AG10803 (cell line): Measurements from ENCODE around the gene ERO1B.
A peak's percentile ranks its signal among the peaks of the same experiment; 100 is the strongest.
"Not testable (repeated sequence)": the region's sequence is repeated elsewhere in the genome, so short reads cannot be mapped to it uniquely, and the experiment has no call there.

Experiments
- DNase-seq: peaks from one replicate; pipeline ENCODE4 v3.0.0; 2010; ENCODE audit warnings: low read depth
- H3K4me3 ChIP-seq: 2 replicates; pipeline ENCODE4 v1.5.1; 2011; ENCODE audit warnings: mild to moderate bottlenecking, low read length, control low read depth
- TF ChIP-seq, protein P1 (sequence below): conservative IDR thresholded peaks from 2 replicates; pipeline ENCODE4 v1.5.1; 2011; ENCODE audit warnings: mild to moderate bottlenecking, low read length, control low read depth, inconsistent platforms

The ERO1B gene, protein sequence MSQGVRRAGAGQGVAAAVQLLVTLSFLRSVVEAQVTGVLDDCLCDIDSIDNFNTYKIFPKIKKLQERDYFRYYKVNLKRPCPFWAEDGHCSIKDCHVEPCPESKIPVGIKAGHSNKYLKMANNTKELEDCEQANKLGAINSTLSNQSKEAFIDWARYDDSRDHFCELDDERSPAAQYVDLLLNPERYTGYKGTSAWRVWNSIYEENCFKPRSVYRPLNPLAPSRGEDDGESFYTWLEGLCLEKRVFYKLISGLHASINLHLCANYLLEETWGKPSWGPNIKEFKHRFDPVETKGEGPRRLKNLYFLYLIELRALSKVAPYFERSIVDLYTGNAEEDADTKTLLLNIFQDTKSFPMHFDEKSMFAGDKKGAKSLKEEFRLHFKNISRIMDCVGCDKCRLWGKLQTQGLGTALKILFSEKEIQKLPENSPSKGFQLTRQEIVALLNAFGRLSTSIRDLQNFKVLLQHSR

DNA sequence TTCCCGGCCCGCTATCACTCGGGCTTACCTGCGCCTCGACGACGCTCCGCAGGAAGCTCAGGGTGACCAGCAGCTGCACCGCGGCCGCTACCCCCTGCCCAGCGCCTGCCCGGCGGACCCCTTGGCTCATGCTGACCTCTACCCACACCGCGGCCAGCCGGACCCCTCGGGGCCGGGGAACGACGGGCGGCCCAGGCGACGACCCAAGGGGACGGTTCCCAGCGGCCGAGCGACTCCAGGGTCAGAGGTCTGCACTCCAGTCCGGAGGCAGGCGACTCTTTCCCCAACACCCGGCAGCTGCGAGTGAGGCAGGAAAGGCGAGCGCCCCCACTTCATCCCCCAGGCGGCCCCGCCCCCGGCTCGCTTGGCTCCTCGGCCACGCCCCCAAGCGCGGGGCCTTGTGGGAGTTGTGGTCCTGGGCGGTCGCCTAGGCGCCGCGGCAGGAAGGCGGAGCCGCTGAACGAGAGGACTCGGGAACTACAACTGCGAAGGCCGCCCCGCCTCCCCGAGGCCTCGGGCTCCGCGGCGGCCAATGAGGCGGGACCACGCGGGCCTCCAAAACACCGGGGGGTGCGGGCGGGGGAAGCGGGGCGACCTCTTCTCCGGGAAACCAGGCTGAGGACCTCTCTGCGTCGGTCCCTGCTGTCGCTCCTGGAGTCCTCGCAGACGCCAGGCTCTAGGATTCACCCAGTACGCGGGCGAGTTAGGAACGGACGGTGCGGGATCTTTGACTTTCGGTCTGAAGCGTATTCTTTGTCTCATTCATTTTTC, at the start of gene ERO1B:
TSS of gene ERO1B (minus strand) at position 305 of the 771 bp plus-strand sequence. CDS start at position 130, 175 bp downstream.
- TF ChIP-seq, protein P1, sequence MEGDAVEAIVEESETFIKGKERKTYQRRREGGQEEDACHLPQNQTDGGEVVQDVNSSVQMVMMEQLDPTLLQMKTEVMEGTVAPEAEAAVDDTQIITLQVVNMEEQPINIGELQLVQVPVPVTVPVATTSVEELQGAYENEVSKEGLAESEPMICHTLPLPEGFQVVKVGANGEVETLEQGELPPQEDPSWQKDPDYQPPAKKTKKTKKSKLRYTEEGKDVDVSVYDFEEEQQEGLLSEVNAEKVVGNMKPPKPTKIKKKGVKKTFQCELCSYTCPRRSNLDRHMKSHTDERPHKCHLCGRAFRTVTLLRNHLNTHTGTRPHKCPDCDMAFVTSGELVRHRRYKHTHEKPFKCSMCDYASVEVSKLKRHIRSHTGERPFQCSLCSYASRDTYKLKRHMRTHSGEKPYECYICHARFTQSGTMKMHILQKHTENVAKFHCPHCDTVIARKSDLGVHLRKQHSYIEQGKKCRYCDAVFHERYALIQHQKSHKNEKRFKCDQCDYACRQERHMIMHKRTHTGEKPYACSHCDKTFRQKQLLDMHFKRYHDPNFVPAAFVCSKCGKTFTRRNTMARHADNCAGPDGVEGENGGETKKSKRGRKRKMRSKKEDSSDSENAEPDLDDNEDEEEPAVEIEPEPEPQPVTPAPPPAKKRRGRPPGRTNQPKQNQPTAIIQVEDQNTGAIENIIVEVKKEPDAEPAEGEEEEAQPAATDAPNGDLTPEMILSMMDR = no peak
- peak; percentile 93 for DNase-seq
- peak within 1 kb of the TSS; percentile 76 for H3K4me3 ChIP-seq

DNA sequence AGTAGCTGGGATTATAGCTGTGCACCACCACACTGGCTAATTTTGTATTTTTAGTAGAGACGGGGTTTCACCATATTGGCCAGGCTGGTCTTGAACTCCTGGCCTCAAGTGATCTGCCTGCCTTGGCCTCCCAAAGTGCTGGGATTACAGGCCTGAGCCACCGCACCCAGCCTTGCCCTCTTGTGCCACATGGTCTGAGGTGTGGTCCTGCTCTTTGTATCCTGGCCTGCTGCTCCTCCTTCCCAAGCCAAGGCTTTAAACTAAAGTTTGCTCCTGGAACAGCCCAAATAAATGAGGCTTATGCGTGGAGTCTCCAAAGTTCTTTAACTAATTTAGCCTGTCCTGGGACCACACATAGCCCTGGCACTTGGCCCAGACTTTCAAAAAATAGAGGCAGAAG, 49.7 kb upstream of the ERO1B start:
- not testable (repeated sequence) for DNase-seq, H3K4me3 ChIP-seq

DNA sequence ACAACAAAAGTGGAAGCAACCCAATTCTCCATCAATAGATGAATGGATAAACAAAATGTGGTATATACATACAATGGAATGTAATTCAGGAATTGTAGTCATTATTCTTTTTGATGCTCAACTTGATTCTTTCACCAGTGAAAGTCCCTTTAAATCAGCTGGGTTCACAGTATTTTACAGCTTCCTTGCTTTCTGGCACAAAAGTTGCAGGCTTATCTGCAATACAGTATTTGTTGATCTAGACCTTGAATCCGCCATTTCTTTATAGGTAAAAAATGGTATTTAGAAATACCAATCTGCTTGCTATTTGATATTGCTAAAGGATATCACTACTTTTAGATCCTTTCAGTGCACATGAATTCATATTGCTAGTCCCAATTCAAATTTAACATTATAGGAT, 44.7 kb upstream of the ERO1B start:
- H3K4me3 ChIP-seq = no peak overlapping the region
- no peak for DNase-seq
- TF ChIP-seq, protein P1 = no peak

DNA sequence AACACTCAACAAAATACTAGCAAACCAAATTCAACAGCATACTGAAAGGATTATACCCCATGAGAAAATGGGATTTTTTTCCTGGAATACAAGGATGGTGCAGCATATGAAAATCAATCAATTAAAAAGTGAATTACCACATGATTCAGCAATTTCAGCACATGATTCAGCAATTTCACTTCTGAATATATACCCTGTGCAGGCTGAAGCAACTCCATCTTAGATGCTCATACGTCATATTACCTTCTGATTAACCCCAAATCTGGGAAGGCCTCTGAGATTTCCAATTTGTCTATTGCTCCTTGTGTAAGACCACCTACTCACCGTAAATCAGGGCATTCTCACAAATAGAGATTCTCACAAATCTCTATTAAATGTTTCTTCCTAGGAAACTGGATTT, 43.8 kb upstream of the ERO1B start:
- H3K4me3 ChIP-seq = no peak overlapping the region
- TF ChIP-seq, protein P1 = no peak
- no peak for DNase-seq

DNA sequence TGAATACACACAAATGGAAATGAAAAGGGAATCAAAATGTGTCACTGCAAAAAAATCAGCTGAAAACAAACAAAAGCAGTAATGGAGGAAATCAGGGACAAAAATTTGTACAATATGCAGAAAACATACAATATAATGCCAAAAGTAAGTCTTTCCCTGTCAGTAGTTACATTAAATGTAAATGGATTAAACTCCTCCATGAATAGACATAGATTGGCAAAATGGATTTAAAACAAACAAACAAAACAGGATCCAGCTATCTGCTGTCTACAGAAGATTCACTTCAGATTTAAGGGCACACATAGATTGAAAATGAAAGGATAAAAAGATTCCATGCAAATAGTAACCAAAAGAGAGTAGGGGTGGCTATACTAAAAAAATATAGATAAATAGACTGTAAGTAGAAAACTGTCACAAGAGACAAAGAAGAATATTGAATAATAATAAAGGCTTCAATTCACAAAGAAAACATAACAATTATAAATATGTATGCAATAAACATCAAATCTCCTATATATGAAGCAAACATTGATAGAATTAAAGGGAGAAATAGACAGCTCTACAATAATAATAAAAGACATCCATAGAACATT, 42.2 kb upstream of the ERO1B start:
- TF ChIP-seq, protein P1 = no peak
- no peak overlapping the region for H3K4me3 ChIP-seq
- no peak for DNase-seq

DNA sequence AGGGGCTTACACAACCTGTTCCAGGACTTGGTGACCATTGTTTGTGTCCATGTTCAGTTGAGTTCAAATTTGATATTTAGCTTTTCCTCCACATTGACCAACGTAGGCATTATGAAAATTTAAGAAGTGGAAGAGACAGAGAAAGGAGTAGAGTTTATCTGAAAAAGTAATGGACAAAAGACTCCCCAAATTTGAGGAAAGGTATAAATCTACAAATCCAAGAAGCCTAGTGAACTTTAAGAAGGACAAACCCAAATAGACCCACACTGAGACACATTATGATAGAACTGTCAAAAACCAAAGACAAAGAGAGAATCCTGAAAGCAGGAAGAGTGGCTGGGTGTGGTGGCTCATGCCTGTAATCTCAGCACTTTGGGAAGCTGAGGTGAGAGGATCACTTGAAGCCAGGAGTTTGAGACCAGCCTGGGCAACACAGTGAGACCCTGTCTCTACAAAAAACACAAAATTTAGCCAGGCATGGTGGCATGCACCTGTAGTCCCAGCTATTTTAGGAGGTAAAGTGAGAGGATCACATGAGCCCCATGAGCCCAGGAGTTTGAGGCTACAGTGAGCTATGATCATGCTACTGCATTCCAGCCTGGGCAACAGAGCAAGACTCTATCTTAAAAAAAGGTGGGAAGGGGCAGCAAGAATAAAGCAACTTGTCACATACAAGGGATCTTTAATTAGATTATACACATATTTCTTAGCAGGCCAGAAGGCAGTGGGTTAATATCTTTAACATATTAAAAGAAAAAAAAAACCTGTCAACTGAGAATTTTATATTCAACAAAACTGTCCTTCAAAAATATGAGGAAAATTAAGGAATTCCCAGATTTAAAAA, 41.0 kb upstream of the ERO1B start:
- TF ChIP-seq, protein P1 = no peak
- no peak for DNase-seq
- no peak overlapping the region for H3K4me3 ChIP-seq

DNA sequence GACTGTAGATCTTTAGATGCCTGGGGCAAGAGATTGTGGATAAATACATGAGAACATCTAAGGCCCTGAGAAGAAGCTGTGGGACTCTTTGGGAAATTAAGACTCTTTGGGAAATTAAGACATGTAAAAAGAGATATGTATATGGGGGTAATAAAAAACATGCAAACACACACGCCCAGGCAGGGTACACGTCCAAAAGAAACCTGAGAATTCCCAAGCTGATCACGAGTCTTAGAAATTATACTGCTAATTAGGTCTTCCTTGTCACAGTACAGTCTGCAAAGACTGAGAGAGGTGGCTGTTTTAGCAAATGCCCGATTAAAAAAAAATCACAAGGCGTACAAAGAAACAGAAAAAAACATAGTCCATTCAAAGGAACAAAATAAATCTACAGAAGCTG, 39.3 kb upstream of the ERO1B start:
- H3K4me3 ChIP-seq = no peak overlapping the region
- no peak for DNase-seq
- TF ChIP-seq, protein P1 = no peak
